CD8-positive, alpha-beta memory T cell (primary cell): Measurements from ENCODE around the gene STARD8. TPM values are rescaled to one million over a fixed set of nuclear protein-coding genes. Genes with fewer than 3 reads are reported as not detected.

Source experiments
- CTCF ChIA-PET: fragments of 350-600 bp; sonication (Branson Sonifier 250); formaldehyde crosslinking; loops from one replicate; lab custom pipeline; 2021; ENCODE audit warnings: antibody characterized with exemption; lab: Charles Lee
- POLR2A ChIA-PET: fragments of 350-600 bp; sonication (Branson Sonifier 250); formaldehyde crosslinking; loops from one replicate; lab custom pipeline; 2021; ENCODE audit warnings: antibody characterized with exemption; lab: Charles Lee
- DNase-seq, 5 donors: peaks; one replicate each; pipeline versions ENCODE4 v3.0.0 to v3.0.0-alpha.2; 2020 to 2022; ENCODE audit warnings: mixed read lengths in 1 of 5
- H3K27ac ChIP-seq: one replicate; pipeline ENCODE4 v1.7.0; 2013; ENCODE audit warnings: low read depth, mild to moderate bottlenecking, low read length, moderate library complexity
- H3K27me3 ChIP-seq: 2 replicates; pipeline ENCODE4 v1.7.0; 2013; ENCODE audit warnings: low read length, mild to moderate bottlenecking; ENCODE audit not compliant: insufficient read depth, poor library complexity, severe bottlenecking
- H3K36me3 ChIP-seq: 2 replicates; pipeline ENCODE4 v1.7.0; 2013; ENCODE audit warnings: mild to moderate bottlenecking, low read length, moderate library complexity; ENCODE audit not compliant: insufficient read depth
- H3K4me1 ChIP-seq: 2 replicates; pipeline ENCODE4 v1.7.0; 2013; ENCODE audit warnings: mild to moderate bottlenecking, low read length, moderate library complexity; ENCODE audit not compliant: insufficient read depth
- H3K4me3 ChIP-seq: 2 replicates; pipeline ENCODE4 v1.7.0; 2013; ENCODE audit warnings: mild to moderate bottlenecking, low read length
- H3K9me3 ChIP-seq: 2 replicates; pipeline ENCODE4 v1.7.0; 2013; ENCODE audit warnings: mild to moderate bottlenecking, low read length
- H3K27ac Mint-ChIP-seq, 8 donors: one replicate each; pipeline ENCODE4 v1.8.0; 2020 to 2021; ENCODE audit warnings: mixed read lengths in 8 of 8, mild to moderate bottlenecking in 6 of 8, inconsistent platforms in 3 of 8, moderate library complexity in 3 of 8
- H3K27me3 Mint-ChIP-seq, 2 donors: one replicate each; pipeline ENCODE4 v1.8.0; 2020 to 2021; ENCODE audit warnings: mixed read lengths in 2 of 2, mild to moderate bottlenecking in 1 of 2, moderate library complexity in 1 of 2
- H3K36me3 Mint-ChIP-seq, 3 donors: one replicate each; pipeline ENCODE4 v1.8.0; 2020 to 2021; ENCODE audit warnings: mixed read lengths in 3 of 3, inconsistent platforms in 1 of 3, mild to moderate bottlenecking in 1 of 3
- H3K4me1 Mint-ChIP-seq, 3 donors: one replicate each; pipeline ENCODE4 v1.8.0; 2020 to 2021; ENCODE audit warnings: mixed read lengths in 3 of 3, inconsistent platforms in 1 of 3, mild to moderate bottlenecking in 1 of 3
- H3K4me3 Mint-ChIP-seq, 7 donors: one replicate each; pipeline ENCODE4 v1.8.0; 2020 to 2021; ENCODE audit warnings: mixed read lengths in 7 of 7, mild to moderate bottlenecking in 6 of 7, moderate library complexity in 4 of 7, inconsistent platforms in 2 of 7
- H3K9me3 Mint-ChIP-seq, 5 donors: one replicate each; pipeline ENCODE4 v1.8.0; 2020 to 2022; ENCODE audit warnings: mixed read lengths in 5 of 5, mild to moderate bottlenecking in 3 of 5, moderate library complexity in 2 of 5, inconsistent platforms in 1 of 5
- polyA plus RNA-seq: library from polyadenylated mRNA; unstranded; fragments of 300-500 nt; fragmentation: Illumina TruSeq; gene quantifications from one replicate; pipeline ENCODE4 v1.2.3, GENCODE V29; 2021
- total RNA-seq, 2 experiments: library from RNA; stranded (reverse); gene quantifications; one replicate each; pipeline ENCODE4 v1.2.3, GENCODE V29; 2021

STARD8 gene
- total and polyA plus RNA-seq, 3 experiments from 2014 or later, result 0.24 to 0.42 TPM; not detected in 1

DNA sequence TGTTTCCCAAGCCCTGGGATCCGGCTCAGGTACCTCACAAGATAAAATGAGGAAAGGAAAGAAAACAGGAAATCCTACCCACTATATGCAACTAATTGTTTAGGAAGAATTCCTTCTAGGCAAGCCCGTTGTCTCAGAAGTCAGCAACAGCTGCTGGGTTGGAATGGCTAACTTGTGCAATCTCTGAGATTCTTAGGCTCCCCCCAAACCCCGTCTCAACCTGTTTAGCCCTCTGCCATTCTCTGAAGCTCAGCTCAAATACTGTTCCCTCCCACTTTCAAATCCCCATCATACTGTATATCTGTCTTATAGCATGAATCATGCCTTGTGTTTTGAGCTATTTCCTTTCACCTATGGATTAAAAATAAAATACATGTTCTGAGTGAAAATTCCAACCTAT is 28.9 kb downstream of the STARD8 start:
- no peaks in the 10 kb centered on the region for H3K9me3 Mint-ChIP-seq
- H3K9me3 ChIP-seq, result no peaks in the 10 kb centered on the region
- POLR2A ChIA-PET, result no interaction called here
- H3K36me3 Mint-ChIP-seq, result no peaks in the 10 kb centered on the region
- H3K4me1 ChIP-seq, result no peaks in the 10 kb centered on the region
- no peaks in the 10 kb centered on the region for H3K4me1 Mint-ChIP-seq
- H3K27ac ChIP-seq, result no peak overlapping the region
- no peak overlapping the region for H3K4me3 Mint-ChIP-seq
- DNase-seq, result no peak
- H3K36me3 ChIP-seq, result no peaks in the 10 kb centered on the region
- H3K27me3 Mint-ChIP-seq, result peaks cover 0 to 12% of the 10 kb centered on the region in 2 donors
- no peaks in the 10 kb centered on the region for H3K27me3 ChIP-seq
- H3K4me3 ChIP-seq, result no peak overlapping the region
- H3K27ac Mint-ChIP-seq, result no peak overlapping the region
- CTCF ChIA-PET, result no interaction called here

DNA sequence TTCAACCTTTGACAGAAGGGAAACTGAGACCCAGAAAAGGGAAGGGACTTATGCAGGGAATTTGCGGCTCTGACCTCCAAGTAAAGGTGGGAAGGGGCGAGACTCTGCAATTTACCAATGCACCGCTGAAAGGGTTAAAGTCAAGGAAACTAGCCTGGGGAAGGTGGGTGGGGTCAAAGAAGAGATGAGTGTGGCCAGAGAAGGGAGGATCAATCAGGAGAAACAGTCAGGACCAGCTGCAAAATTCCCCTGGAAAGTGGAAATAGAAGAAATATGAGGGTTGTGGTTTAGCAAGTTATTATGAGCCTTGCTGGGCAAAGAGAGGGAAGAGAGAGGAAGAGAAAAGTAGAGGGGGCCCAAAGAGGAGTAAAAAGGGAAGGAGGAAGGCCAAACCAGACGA is 30.5 kb downstream of the STARD8 start:
- no peak overlapping the region for H3K4me3 Mint-ChIP-seq
- no peaks in the 10 kb centered on the region for H3K36me3 Mint-ChIP-seq
- no peak for DNase-seq
- no peaks in the 10 kb centered on the region for H3K9me3 Mint-ChIP-seq
- no peaks in the 10 kb centered on the region for H3K27me3 ChIP-seq
- no peak overlapping the region for H3K4me3 ChIP-seq
- ChIA-PET CTCF (no interaction called here), POLR2A (no interaction called here)
- no peak overlapping the region for H3K27ac ChIP-seq
- no peaks in the 10 kb centered on the region for H3K4me1 ChIP-seq
- H3K27ac Mint-ChIP-seq, result peak overlapping the region in 1 of 8 donors; percentile 11
- H3K9me3 ChIP-seq, result no peaks in the 10 kb centered on the region
- H3K4me1 Mint-ChIP-seq, result no peaks in the 10 kb centered on the region
- H3K36me3 ChIP-seq, result no peaks in the 10 kb centered on the region
- peaks cover 0 to 6% of the 10 kb centered on the region in 2 donors for H3K27me3 Mint-ChIP-seq

DNA sequence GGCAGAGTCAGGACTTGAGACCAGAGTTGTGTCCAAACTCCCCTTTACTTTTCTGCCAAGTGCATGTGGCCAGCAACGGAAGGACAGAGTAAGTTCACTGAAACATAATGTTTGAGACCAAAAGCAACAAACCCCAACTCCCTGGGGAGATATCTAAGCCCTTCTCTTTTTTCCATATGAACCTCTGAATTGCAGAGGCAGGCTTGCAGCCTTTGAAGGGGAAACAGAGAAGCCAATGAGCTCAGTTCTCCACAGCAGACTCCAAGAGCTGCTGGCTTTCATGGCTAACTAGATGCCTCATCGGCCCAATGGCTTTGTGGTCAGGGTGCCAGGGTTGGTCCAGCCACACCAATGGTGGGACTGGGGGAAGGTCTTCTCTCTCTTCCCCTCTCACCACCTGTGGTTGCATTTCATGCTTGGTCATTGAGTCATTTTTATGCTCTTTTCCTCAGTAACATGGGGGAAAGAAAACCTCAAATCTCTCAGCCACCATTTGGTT is 34.0 kb downstream of the STARD8 start:
- ChIA-PET POLR2A (no interaction called here), CTCF (no interaction called here)
- Mint-ChIP-seq H3K27ac (no peak overlapping the region), H3K27me3 (peaks cover 7 to 12% of the 10 kb centered on the region in 2 donors), H3K9me3 (no peaks in the 10 kb centered on the region), H3K4me1 (peaks cover 4 to 7% (median 5%) of the 10 kb centered on the region in 3 donors), H3K36me3 (no peaks in the 10 kb centered on the region), H3K4me3 (no peak overlapping the region)
- Histone ChIP-seq H3K9me3 (no peaks in the 10 kb centered on the region), H3K36me3 (no peaks in the 10 kb centered on the region), H3K27ac (no peak overlapping the region), H3K4me1 (no peaks in the 10 kb centered on the region), H3K4me3 (no peak overlapping the region), H3K27me3 (no peaks in the 10 kb centered on the region)
- no peak for DNase-seq

DNA sequence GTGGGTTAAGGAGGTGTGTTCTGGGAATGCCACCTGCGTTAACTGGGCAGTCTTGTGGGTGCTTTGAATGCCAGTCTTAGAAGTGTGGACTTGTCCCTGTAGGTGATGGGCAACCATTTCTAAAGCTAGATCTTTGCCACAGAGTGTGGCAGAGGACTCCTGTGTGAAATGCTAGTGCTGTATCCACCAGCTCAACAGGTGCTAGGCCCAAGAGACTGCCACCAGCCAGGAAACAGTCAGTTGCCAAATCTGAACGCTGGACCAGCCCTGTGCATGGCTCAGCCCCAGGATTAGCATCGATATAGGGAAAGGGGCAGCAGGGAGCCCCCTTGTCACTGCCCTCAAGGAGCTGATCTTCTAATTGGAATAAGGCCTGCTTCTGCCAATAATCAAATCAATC is 35.3 kb downstream of the STARD8 start:
- Histone ChIP-seq H3K36me3 (no peaks in the 10 kb centered on the region), H3K27me3 (no peaks in the 10 kb centered on the region), H3K9me3 (no peaks in the 10 kb centered on the region), H3K27ac (no peak overlapping the region), H3K4me1 (no peaks in the 10 kb centered on the region), H3K4me3 (no peak overlapping the region)
- Mint-ChIP-seq H3K9me3 (no peaks in the 10 kb centered on the region), H3K27ac (no peak overlapping the region), H3K36me3 (no peaks in the 10 kb centered on the region), H3K4me1 (peaks cover 7 to 17% (median 9%) of the 10 kb centered on the region in 3 donors), H3K27me3 (peaks cover 12% of the 10 kb centered on the region in 2 donors), H3K4me3 (no peak overlapping the region)
- no peak for DNase-seq
- ChIA-PET CTCF (no interaction called here), POLR2A (no interaction called here)

DNA sequence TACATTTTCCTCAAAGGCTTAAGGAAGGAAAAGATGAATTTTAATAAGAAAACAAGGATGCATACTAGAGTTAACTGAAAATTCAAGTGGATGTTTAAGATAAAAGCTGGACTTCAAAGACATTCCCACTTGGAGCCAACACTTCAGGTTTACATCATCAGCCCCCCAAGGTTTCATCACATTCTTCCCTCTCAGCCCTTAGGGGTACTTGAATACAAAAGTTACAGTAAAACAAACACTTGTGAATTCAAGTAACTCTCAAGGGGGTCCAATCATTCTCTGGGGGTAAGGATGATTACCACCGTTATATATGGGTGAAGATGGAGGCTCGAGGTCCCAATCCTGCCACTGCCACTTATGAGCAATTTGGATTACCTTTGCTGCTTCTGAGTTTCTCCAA is 36.1 kb downstream of the STARD8 start:
- Histone ChIP-seq H3K27ac (no peak overlapping the region), H3K36me3 (no peaks in the 10 kb centered on the region), H3K4me3 (no peak overlapping the region), H3K4me1 (no peaks in the 10 kb centered on the region), H3K27me3 (no peaks in the 10 kb centered on the region), H3K9me3 (no peaks in the 10 kb centered on the region)
- Mint-ChIP-seq H3K27ac (no peak overlapping the region), H3K9me3 (no peaks in the 10 kb centered on the region), H3K27me3 (peaks cover 11 to 12% of the 10 kb centered on the region in 2 donors), H3K4me1 (peaks cover 7 to 17% (median 9%) of the 10 kb centered on the region in 3 donors), H3K4me3 (no peak overlapping the region), H3K36me3 (no peaks in the 10 kb centered on the region)
- CTCF ChIA-PET, result no interaction called here
- POLR2A ChIA-PET, result no interaction called here
- no peak for DNase-seq

DNA sequence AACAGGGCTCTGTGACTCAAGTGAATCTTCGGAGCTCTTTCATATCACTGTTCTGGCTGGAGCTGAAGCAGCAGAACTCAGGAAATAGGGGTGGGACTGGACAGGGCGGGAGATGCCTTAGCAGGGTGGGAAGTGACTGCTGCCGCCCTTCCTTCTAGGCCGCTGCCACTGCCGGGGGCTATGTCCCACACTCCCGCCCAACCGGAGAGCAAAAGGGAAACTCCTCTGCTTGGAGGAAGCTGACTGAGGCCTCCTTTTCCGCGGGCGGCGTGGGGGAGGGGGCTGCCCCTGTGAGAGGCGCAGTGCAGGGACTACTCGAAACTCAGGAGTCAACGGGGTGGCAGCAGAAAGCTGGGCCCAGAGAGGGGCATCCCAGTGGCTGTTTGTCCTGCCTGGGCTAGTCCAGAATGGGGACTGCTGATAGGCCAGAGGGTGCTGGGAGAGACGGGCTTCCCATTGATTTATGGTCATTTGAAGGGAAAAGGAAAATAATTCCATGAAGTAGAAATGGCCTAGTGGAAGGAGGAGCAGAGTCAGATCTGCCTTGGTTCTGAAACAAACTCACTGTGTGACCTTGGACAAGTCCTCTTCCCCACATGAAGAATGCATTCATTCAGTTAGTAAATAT is 36.9 kb downstream of the STARD8 start:
- no peak overlapping the region for H3K27ac Mint-ChIP-seq
- peaks cover 7 to 17% (median 9%) of the 10 kb centered on the region in 3 donors for H3K4me1 Mint-ChIP-seq
- H3K9me3 ChIP-seq, result no peaks in the 10 kb centered on the region
- no peak overlapping the region for H3K4me3 ChIP-seq
- POLR2A ChIA-PET, result no interaction called here
- no peak for DNase-seq
- CTCF ChIA-PET, result no interaction called here
- no peaks in the 10 kb centered on the region for H3K36me3 Mint-ChIP-seq
- H3K27ac ChIP-seq, result no peak overlapping the region
- no peaks in the 10 kb centered on the region for H3K27me3 ChIP-seq
- H3K9me3 Mint-ChIP-seq, result no peaks in the 10 kb centered on the region
- H3K4me3 Mint-ChIP-seq, result no peak overlapping the region
- H3K27me3 Mint-ChIP-seq, result peaks cover 11 to 12% of the 10 kb centered on the region in 2 donors
- no peaks in the 10 kb centered on the region for H3K4me1 ChIP-seq
- no peaks in the 10 kb centered on the region for H3K36me3 ChIP-seq

DNA sequence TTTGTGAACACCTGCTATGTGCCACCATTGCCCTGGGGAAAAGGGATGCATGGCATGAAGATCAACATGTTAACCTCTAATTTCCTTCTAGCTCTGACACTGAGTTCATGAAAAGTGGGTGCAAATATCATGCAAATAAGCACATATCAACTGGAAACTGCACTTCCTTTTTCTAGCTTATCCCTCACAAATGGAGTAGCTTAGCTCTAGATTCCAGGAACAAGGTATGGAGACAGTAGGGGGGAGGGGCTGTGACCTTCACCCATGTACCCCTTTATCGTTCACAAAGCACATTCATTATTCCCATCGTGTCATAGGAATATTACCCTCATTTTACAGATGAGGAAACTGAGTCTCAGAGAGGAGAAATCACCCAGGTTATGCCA is 37.4 kb downstream of the STARD8 start:
- H3K27me3 ChIP-seq, result no peaks in the 10 kb centered on the region
- ChIA-PET CTCF (no interaction called here), POLR2A (no interaction called here)
- no peaks in the 10 kb centered on the region for H3K36me3 ChIP-seq
- H3K4me1 Mint-ChIP-seq, result peaks cover 7 to 17% (median 9%) of the 10 kb centered on the region in 3 donors
- H3K27ac Mint-ChIP-seq, result no peak overlapping the region
- H3K9me3 Mint-ChIP-seq, result no peaks in the 10 kb centered on the region
- no peak for DNase-seq
- no peak overlapping the region for H3K4me3 Mint-ChIP-seq
- no peaks in the 10 kb centered on the region for H3K36me3 Mint-ChIP-seq
- H3K4me3 ChIP-seq, result no peak overlapping the region
- no peaks in the 10 kb centered on the region for H3K9me3 ChIP-seq
- no peaks in the 10 kb centered on the region for H3K4me1 ChIP-seq
- H3K27ac ChIP-seq, result no peak overlapping the region
- peaks cover 11 to 12% of the 10 kb centered on the region in 2 donors for H3K27me3 Mint-ChIP-seq

DNA sequence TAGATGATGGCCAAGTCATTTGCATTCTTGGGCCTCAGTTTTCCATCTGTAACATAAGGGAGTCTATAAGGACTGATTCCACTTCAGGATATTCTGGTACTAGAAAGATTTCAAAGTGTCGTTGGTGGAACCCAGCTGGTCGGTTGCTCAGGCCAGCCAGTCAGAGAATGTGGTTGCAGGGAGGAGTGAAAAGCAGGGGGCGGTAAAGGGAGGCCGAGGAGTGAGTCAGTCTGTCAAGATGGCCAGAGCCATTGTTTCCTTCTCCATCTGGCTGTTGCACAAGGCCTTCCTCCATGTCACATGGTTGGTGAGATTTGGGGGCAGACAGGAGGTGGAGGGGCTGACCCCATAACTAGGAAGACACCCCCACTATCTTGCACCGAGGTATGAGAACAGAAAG is 38.2 kb downstream of the STARD8 start:
- Mint-ChIP-seq H3K27me3 (peaks cover 12% of the 10 kb centered on the region in 2 donors), H3K4me1 (peaks cover 7 to 17% (median 9%) of the 10 kb centered on the region in 3 donors), H3K4me3 (peak overlapping the region in 3 of 7 donors; percentile 17 to 53 (median 32)), H3K9me3 (no peaks in the 10 kb centered on the region), H3K36me3 (no peaks in the 10 kb centered on the region), H3K27ac (no peak overlapping the region)
- ChIA-PET CTCF (no interaction called here), POLR2A (no interaction called here)
- Histone ChIP-seq H3K36me3 (no peaks in the 10 kb centered on the region), H3K4me3 (no peak overlapping the region), H3K9me3 (no peaks in the 10 kb centered on the region), H3K27me3 (no peaks in the 10 kb centered on the region), H3K4me1 (no peaks in the 10 kb centered on the region), H3K27ac (peak overlapping the region; percentile 16)
- DNase-seq, result no peak
